T47D (cell line): ENCODE data around the gene ADRA1B.
"Not testable (repeated sequence)": the region's sequence is repeated elsewhere in the genome, so short reads cannot be mapped to it uniquely, and the experiment has no call there.

Experiments used
- DNase-seq, 2 experiments: peaks; one replicate each; pipeline versions ENCODE4 v3.0.0 to v3.0.0-alpha.2; 2011 to 2012; ENCODE audit warnings: low read depth in 1 of 2, low spot score in 1 of 2
- JUND ChIP-seq: IDR thresholded peaks from 2 replicates; pipeline ENCODE4 v1.6.1; 2012; ENCODE audit warnings: low read depth
- in situ Hi-C: cut with HindIII; loops from 2 replicates; pipeline ENCODE4 v1.10.0; 2016; ENCODE audit warnings: low sequenced_read_pairs, low pct_unique_long_range_greater_than_20kb

The ADRA1B gene

DNA sequence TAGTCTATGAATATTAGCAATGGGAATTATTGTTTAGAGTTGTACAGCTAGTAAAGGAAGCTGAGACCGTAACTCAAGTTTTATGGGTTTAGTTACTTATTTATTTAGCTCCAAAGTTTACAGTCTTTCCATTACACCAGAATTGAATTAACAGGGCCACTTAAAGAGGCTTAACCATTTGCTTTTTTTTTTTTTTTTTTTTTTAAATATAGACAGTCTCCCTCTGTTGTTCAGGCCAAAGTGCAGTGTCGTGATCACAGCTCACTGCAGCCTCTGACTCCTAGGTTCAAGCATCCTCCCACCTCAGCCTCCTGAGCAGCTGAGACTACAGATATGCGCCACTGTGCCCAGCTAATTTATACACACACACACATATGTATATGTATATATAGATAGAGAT, 91.2 kb downstream of the ADRA1B start:
- no peak for DNase-seq
- no peak for TF ChIP-seq JUND
- in situ Hi-C loops, result no loop called here

DNA sequence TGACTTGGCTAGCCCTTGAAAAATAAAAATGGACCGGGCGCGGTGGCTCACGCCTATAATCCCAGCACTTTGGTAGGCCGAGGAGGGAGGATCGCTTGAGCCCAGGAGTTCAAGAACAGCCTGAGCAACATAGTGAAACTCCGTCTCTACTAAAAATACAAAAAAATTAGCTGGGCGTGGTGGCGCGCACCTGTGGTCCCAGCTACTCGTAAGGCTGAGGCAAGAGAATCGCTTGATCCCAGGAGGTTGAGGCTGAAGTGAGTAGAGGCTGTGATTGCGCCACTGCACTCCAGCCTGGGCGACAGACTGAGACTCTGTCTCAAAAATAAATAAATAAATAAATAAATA, 92.2 kb downstream of the ADRA1B start:
- DNase-seq, in situ Hi-C loops: not testable (repeated sequence)

DNA sequence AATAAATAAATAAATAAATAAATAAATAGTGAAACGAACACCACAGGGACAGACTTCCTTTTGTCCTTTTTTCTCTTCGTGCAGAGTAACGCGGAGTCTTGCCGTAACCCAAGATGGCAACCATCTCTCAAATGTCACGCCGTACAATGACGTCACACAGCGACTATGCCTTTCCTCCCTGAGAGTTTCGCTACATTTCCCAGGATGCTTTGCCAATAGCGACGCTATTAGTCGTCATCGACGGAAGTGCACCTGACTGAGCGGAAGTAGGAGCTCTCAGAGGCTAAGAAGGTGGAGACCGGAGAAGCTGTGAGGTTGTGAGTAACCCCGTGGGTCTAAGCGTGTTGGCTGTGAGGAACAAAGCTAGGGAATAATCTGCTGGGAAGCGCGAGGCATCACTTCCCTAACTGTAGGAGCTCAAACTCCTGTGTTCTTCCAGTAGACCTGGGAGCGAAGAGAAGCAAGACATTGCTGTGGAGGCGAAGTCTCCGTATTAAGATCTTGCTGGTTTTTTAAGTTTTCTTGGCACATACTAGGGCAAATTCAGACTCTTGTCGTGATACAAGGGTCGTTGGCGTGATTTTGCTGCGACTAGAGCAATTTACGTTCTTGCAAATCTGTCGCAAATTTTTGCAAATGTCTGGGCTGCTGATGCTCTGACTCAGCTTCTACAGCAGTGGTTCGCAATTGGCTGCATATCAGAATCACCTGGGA, 92.8 kb downstream of the ADRA1B start, which contains the start of gene TTC1:
TSS of gene TTC1 (plus strand) at position 263 of the 714 bp plus-strand sequence. CDS start 1,390 bp downstream, outside the sequence.
- TF ChIP-seq JUND, result no peak
- in situ Hi-C loops, result no loop called here
- peak; percentile 84 to 100 for DNase-seq

DNA sequence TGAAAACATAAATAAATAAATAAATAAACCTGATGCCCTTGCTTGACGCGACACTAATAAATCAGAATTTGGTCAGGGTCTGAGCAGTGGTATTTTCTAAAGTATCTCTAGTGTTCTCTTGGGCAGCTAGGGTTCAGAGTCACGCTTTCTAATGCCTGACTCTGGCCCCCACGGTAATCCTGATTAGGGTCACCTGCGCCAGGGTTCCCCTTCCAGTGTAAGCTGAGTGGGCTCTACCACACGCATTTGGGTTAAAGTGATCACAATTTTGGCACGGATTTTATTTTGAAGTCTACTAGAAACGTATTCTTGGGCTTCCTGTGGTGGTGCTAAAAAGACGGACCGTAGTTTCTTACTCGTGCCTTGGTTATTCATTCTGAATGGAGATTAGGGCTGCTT, 93.3 kb downstream of the ADRA1B start:
- no peak for TF ChIP-seq JUND
- in situ Hi-C loops, result no loop called here
- no peak for DNase-seq

- DNase-seq, result no peak
- no peak for TF ChIP-seq JUND
- in situ Hi-C loops, result no loop called here
Observed at GRCh38 chr5:160011471-160011870, 95.2 kb downstream of the ADRA1B start.

DNA sequence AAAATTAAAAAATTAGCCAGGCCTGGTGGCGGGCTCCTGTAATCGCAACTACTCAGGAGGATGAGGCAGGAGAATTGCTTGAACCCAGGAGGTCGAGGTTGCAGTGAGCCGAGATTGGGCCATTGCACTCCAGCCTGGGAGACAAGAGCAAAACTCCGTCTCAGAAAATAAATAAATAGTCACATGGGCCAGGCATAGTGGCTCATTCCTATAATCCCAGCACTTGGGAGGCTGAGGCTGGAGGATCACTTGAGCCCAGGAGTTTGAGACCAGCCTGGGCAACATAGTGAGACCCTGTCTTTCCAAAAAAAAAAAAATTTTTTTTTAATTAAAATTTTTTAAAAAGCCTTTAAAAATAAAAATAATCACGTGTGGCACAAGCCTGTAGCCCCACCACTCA, 97.9 kb downstream of the ADRA1B start:
- in situ Hi-C loops, DNase-seq: not testable (repeated sequence)

GRCh38 chr5:160018945-160019625, 102.8 kb downstream of the ADRA1B start:
- no peak for DNase-seq
- in situ Hi-C loops, result no loop called here
- no peak for TF ChIP-seq JUND

- in situ Hi-C loops, result no loop called here
- no peak for TF ChIP-seq JUND
- no peak for DNase-seq
Observed at GRCh38 chr5:160020266-160020770, 104.0 kb downstream of the ADRA1B start.

- in situ Hi-C loops, result no loop called here
- TF ChIP-seq JUND, result no peak
- no peak for DNase-seq
Observed at GRCh38 chr5:160020964-160021363, 104.7 kb downstream of the ADRA1B start.

GRCh38 chr5:160021831-160022446, 105.7 kb downstream of the ADRA1B start:
- no peak for TF ChIP-seq JUND
- in situ Hi-C loops, result no loop called here
- DNase-seq, result peak; percentile 28 to 82
